Thoracic aorta (tissue), 2 donors: Measurements from ENCODE around the gene PSAP. TPM values are rescaled to one million over a fixed set of nuclear protein-coding genes. Genes with fewer than 3 reads are reported as not detected.

Experiments used
- ATAC-seq: fragments of 150-250 bp; one replicate; pipeline ENCODE4 v1.8.0; 2017; ENCODE audit warnings: low read depth; ENCODE audit not compliant: insufficient number of reproducible peaks, low FRiP score
- DNase-seq: peaks from one replicate; pipeline ENCODE4 v3.0.0-alpha.2; 2020; ENCODE audit warnings: low spot score
- H3K27ac ChIP-seq, 2 donors: fragments of 200-600 bp; sonication (generic); 1 replicate in 1 of 2; 2 replicates in 1 of 2; pipeline ENCODE4 v1.5.1; 2016; ENCODE audit warnings: mild to moderate bottlenecking in 2 of 2, moderate library complexity in 2 of 2
- H3K27me3 ChIP-seq: fragments of 200-600 bp; sonication (generic); replicated peaks from 2 replicates; pipeline ENCODE4 v1.6.0; 2016; ENCODE audit warnings: mild to moderate bottlenecking; ENCODE audit not compliant: insufficient read depth
- H3K36me3 ChIP-seq: fragments of 200-600 bp; sonication (generic); one replicate; pipeline ENCODE4 v1.5.1; 2016
- H3K4me1 ChIP-seq, 2 donors: fragments of 200-600 bp; sonication (generic); 1 replicate in 1 of 2; 2 replicates in 1 of 2; pipeline versions ENCODE4 v1.5.1 to v1.6.0; 2016; ENCODE audit warnings: low read depth in 2 of 2, mild to moderate bottlenecking in 1 of 2; ENCODE audit not compliant: control insufficient read depth in 1 of 2
- H3K4me3 ChIP-seq: fragments of 200-600 bp; sonication (generic); 2 replicates; pipeline ENCODE4 v1.5.1; 2016; ENCODE audit warnings: mild to moderate bottlenecking
- H3K9me3 ChIP-seq: fragments of 200-600 bp; sonication (generic); 2 replicates; pipeline ENCODE4 v1.5.1; 2016
- total RNA-seq, 2 donors: library from RNA; depleted of rRNA; stranded (reverse); fragments of >200 nt; gene quantifications; one replicate each; pipeline versions ENCODE4 v1.1.0 to v1.2.3, GENCODE V29; 2016
- TF ChIP-seq, protein P1 (sequence below): fragments of 200-600 bp; sonication (generic); IDR thresholded peaks from one replicate; pipeline ENCODE4 v1.5.1; 2019; ENCODE audit warnings: antibody characterized with exemption

Gene PSAP
- total RNA-seq, 2 donors from 2014 or later: 1,091 to 1,135 TPM

DNA sequence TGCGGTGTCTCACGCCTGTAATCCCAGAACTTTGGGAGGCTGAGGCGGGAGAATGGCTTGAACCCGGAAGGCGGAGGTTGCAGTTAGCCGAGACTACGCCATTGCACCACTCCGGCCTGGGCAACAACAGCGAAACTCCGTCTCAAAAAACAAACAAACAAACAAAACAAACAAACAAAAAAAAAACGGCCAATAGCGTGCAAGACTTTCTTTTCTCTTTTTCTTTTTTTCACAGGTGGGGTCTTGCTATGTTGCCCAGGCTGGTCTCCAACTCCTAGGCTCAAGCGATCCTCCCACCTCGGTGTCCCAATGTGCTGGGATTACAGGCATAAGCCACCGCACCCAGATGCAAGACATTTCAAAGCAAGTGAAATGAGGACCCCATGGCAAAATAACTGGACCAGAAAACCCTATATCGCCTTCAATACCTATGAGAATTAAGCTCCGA is 1.6 kb downstream of the PSAP start:
- DNase-seq (no peak), ATAC-seq (no peak)
- Histone ChIP-seq H3K36me3 (no peaks in the 10 kb centered on the region), H3K9me3 (no peaks in the 10 kb centered on the region), H3K4me1 (peaks cover 35 to 52% of the 10 kb centered on the region in 2 donors), H3K27ac (no peak overlapping the region), H3K4me3 (peak overlapping the region; percentile 99), H3K27me3 (no peaks in the 10 kb centered on the region)
- TF ChIP-seq, protein P1, sequence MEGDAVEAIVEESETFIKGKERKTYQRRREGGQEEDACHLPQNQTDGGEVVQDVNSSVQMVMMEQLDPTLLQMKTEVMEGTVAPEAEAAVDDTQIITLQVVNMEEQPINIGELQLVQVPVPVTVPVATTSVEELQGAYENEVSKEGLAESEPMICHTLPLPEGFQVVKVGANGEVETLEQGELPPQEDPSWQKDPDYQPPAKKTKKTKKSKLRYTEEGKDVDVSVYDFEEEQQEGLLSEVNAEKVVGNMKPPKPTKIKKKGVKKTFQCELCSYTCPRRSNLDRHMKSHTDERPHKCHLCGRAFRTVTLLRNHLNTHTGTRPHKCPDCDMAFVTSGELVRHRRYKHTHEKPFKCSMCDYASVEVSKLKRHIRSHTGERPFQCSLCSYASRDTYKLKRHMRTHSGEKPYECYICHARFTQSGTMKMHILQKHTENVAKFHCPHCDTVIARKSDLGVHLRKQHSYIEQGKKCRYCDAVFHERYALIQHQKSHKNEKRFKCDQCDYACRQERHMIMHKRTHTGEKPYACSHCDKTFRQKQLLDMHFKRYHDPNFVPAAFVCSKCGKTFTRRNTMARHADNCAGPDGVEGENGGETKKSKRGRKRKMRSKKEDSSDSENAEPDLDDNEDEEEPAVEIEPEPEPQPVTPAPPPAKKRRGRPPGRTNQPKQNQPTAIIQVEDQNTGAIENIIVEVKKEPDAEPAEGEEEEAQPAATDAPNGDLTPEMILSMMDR: no peak

DNA sequence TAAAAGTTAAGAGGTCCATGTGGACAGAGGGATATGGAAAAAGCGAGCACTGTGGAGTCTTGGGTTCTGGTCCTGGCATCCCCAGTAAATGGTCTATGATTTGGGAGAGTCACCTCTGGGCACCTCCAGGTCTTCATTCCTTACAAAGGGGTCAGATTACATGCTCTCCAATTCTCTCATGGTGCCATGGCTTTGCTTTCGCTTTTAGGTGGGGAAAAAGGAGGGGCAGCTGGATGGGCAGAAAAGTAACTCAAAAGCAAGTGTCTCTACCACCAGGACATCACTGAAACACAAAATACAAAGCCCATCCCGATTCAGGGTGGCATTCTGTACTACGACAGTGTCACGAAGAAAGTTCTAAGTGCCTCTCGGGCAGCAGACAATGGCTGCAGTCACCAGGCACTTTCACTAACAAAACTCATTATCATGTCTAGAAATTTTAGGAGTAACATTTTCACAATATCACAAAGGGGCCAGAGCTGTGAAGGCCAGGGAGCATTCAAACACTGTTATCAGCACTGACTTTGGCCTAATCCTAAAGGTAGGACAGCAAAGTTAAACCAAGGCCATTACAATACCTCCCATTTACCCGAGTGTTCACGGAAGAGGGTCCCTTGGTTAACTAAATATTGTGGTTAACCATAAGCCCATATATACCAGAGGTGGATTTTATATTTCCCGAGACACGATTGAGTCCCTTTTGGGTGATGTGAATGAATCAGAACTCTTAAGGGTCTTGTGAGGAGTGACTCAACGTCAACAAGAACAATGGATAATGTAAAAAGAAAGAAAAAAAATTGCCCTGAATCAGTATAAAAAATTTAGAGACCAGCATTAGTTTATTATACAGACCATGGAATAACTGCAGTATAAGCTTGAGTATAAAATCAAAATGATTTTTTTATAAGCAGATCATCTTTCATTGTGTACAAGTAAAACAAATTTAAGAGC is 2.5 kb downstream of the PSAP start:
- TF ChIP-seq, protein P1: no peak
- Histone ChIP-seq H3K27ac (no peak overlapping the region), H3K4me1 (peaks cover 35 to 58% of the 10 kb centered on the region in 2 donors), H3K27me3 (no peaks in the 10 kb centered on the region), H3K4me3 (peak overlapping the region; percentile 99), H3K36me3 (no peaks in the 10 kb centered on the region), H3K9me3 (no peaks in the 10 kb centered on the region)
- no peak for ATAC-seq
- DNase-seq: no peak

DNA sequence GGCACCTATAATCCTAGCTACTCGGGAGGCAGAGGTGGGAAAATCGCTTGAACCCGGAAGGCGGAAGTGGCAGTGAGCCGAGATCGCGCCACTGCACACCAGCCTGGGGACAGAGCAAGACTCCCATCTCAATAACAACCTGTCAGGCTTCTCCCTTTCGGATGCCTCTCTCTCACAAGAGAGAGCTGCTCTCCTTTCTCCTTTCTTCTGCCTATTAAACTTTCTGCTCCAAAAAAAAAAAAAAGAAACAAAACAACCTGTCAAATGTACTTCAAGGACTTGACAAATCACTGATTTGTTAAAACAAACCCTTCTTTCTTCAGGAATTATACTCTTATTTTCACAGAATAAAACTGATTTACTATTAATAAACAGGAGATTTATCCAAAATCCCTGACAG is 3.6 kb downstream of the PSAP start:
- peaks cover 35 to 67% of the 10 kb centered on the region in 2 donors for H3K4me1 ChIP-seq
- no peak for DNase-seq
- no peak overlapping the region for H3K27ac ChIP-seq

DNA sequence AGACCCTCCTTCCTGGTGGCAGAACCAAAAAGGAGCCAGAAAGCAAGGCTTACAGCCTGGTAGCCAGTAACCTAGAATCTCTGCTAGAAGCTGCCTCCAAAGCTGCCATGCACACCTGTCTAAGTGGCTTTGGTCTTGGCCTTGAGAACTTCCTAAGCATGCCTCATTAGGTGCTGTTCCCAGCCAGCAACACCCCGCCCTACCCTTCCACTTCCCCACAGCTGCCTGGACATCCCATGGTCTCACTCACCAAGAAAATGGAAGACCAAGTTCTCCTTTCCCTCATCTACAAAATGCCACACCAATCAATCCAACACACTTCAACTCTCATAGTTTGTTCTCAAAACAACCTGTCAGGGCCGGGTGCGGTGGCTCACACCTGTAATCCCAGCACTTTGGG is 4.2 kb downstream of the PSAP start:
- Histone ChIP-seq H3K9me3 (no peaks in the 10 kb centered on the region), H3K4me1 (peaks cover 35 to 67% of the 10 kb centered on the region in 2 donors), H3K27ac (no peak overlapping the region), H3K27me3 (no peaks in the 10 kb centered on the region), H3K36me3 (no peaks in the 10 kb centered on the region), H3K4me3 (no peak overlapping the region)
- TF ChIP-seq, protein P1: no peak
- ATAC-seq (no peak), DNase-seq (no peak)

More for the DNA sequence above, 3.6 kb downstream of the PSAP start:
- Histone ChIP-seq H3K36me3 (no peaks in the 10 kb centered on the region), H3K4me3 (no peak overlapping the region), H3K9me3 (no peaks in the 10 kb centered on the region), H3K27me3 (no peaks in the 10 kb centered on the region)
- TF ChIP-seq, protein P1: no peak
- no peak for ATAC-seq
